ENCODE results near the gene EVA1C.
"Not testable (repeated sequence)": the region's sequence is repeated elsewhere in the genome, so short reads cannot be mapped to it uniquely, and the experiment has no call there.

Gene EVA1C

GRCh38 chr21:32475162-32475812, 62.8 kb downstream of the EVA1C start:
- DNase-seq, result peak in 2 of 42 donors; percentile 1 to 8
- intact Hi-C loops (cut with DNase I), result no loop called here

- peak in 2 of 42 donors; percentile 3 to 9 for DNase-seq
- intact Hi-C loops (cut with DNase I), result no loop called here
Observed at GRCh38 chr21:32476661-32477423, 64.3 kb downstream of the EVA1C start.

- intact Hi-C loops (cut with DNase I), result no loop called here
- DNase-seq, result peak in 1 of 42 donors; percentile 13
Observed at GRCh38 chr21:32477424-32477745, 64.9 kb downstream of the EVA1C start.

GRCh38 chr21:32481875-32482408, 69.4 kb downstream of the EVA1C start:
- DNase-seq, result no peak
- intact Hi-C loops (cut with DNase I), result no loop called here

- intact Hi-C loops (cut with DNase I), result no loop called here
Observed at GRCh38 chr21:32482565-32483292, 70.2 kb downstream of the EVA1C start.

GRCh38 chr21:32483293-32483595, 70.7 kb downstream of the EVA1C start:
- intact Hi-C loops (cut with DNase I), result no loop called here
- no peak for DNase-seq

More at GRCh38 chr21:32482565-32483292, 70.2 kb downstream of the EVA1C start:
- no peak for DNase-seq

GRCh38 chr21:32484706-32485380, 72.3 kb downstream of the EVA1C start:
- intact Hi-C loops (cut with DNase I), result no loop called here
- peak; percentile 29 to 84 (median 62) for DNase-seq

GRCh38 chr21:32492376-32492775, 79.9 kb downstream of the EVA1C start:
- intact Hi-C loops (cut with DNase I), result no loop called here
- DNase-seq, result no peak

- intact Hi-C loops (cut with DNase I), result no loop called here
- DNase-seq, result no peak
Observed at GRCh38 chr21:32494934-32495709, 82.6 kb downstream of the EVA1C start.

GRCh38 chr21:32496568-32496967, 84.1 kb downstream of the EVA1C start:
- intact Hi-C loops (cut with DNase I), result no loop called here
- no peak for DNase-seq

GRCh38 chr21:32499249-32500055, 86.9 kb downstream of the EVA1C start:
- DNase-seq, result peak in 2 of 42 donors; percentile 33 to 39
- intact Hi-C loops (cut with DNase I), result no loop called here

GRCh38 chr21:32503641-32504040, 91.1 kb downstream of the EVA1C start:
- intact Hi-C loops (cut with DNase I); DNase-seq: not testable (repeated sequence)

GRCh38 chr21:32505767-32506166, 93.3 kb downstream of the EVA1C start:
- intact Hi-C loops (cut with DNase I); DNase-seq: not testable (repeated sequence)

GRCh38 chr21:32506411-32506965, 94.0 kb downstream of the EVA1C start:
- DNase-seq; intact Hi-C loops (cut with DNase I): not testable (repeated sequence)

GRCh38 chr21:32507342-32507919, 94.9 kb downstream of the EVA1C start:
- DNase-seq, result no peak
- intact Hi-C loops (cut with DNase I), result no loop called here

GRCh38 chr21:32508036-32508435, 95.5 kb downstream of the EVA1C start:
- DNase-seq; intact Hi-C loops (cut with DNase I): not testable (repeated sequence)

- DNase-seq, result no peak
- intact Hi-C loops (cut with DNase I), result no loop called here
Observed at GRCh38 chr21:32508558-32508957, 96.1 kb downstream of the EVA1C start.
